Transverse colon (tissue), 4 donors: ENCODE data around the gene MROH7.

Experiments used
- CTCF ChIP-seq, 5 experiments: fragments of 200-600 bp in 3 of 5; fragments of 450-650 bp in 2 of 5; sonication (generic) in 3 of 5; IDR thresholded peaks; 1 replicate in 2 of 5; 2 replicates in 3 of 5; pipeline ENCODE4 v1.5.1; 2016 to 2017; ENCODE audit warnings: antibody characterized with exemption in 5 of 5, inconsistent platforms in 3 of 5, mild to moderate bottlenecking in 2 of 5, moderate library complexity in 1 of 5
- EP300 ChIP-seq: sonication (generic); formaldehyde crosslinking; IDR thresholded peaks from one replicate; pipeline ENCODE4 v1.6.1; 2017; ENCODE audit warnings: antibody characterized with exemption, low read depth
- POLR2A ChIP-seq: fragments of 450-650 bp; IDR thresholded peaks from one replicate; pipeline ENCODE4 v1.6.1; 2016; ENCODE audit warnings: antibody characterized with exemption, mild to moderate bottlenecking, moderate library complexity
- POLR2AphosphoS5 ChIP-seq, 3 donors: sonication (generic); formaldehyde crosslinking; IDR thresholded peaks; one replicate each; pipeline ENCODE4 v1.6.1; 2016; ENCODE audit warnings: antibody characterized with exemption in 3 of 3

GRCh38 chr1:54610048-54610447 is 31.5 kb upstream of the MROH7 start:
- TF ChIP-seq EP300 (no peak), CTCF (IDR thresholded peaks at IDR 0.05) (no peak), POLR2AphosphoS5 (IDR thresholded peaks at IDR 0.05) (no peak), POLR2A (no peak)
